DMS153 (cell line): ENCODE results near the gene SLC26A9.
"Not testable (repeated sequence)": the region's sequence is repeated elsewhere in the genome, so short reads cannot be mapped to it uniquely, and the experiment has no call there.

ENCODE experiments used
- DNase-seq: peaks from one replicate; lab custom pipeline; 2025; lab: John Stamatoyannopoulos, UW

Gene SLC26A9

GRCh38 chr1:205890631-205891030 lies 52.6 kb downstream of the SLC26A9 start:
- not testable (repeated sequence) for DNase-seq

DNA sequence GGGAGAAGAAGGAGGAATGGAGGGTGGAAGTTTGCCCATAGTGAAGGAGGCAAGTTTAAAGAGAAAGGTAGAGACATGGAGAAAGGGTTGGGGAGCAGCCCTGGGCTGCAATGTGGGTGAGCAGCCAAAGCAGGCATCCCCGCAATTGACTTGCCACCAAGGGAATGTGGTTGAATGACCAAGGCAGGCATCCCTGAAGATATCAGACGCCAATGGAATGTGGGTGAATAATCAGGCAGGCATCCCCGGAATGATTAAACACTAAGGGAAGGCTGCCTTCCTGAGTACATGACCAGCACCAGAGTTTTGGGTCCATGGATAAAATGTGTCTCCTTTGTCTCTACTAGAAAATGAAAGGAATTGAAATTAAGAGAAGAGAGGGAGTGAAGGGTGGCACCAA lies 53.5 kb downstream of the SLC26A9 start:
- DNase-seq, result not testable (repeated sequence)

- not testable (repeated sequence) for DNase-seq
Measured at GRCh38 chr1:205889006-205889405, 54.2 kb downstream of the SLC26A9 start.

GRCh38 chr1:205883792-205884191 lies 59.5 kb downstream of the SLC26A9 start:
- no peak for DNase-seq

GRCh38 chr1:205880923-205881322 lies 62.3 kb downstream of the SLC26A9 start:
- DNase-seq, result no peak

- no peak for DNase-seq
Measured at GRCh38 chr1:205879974-205880373, 63.3 kb downstream of the SLC26A9 start.

- no peak for DNase-seq
Measured at GRCh38 chr1:205878026-205878425, 65.2 kb downstream of the SLC26A9 start.

DNA sequence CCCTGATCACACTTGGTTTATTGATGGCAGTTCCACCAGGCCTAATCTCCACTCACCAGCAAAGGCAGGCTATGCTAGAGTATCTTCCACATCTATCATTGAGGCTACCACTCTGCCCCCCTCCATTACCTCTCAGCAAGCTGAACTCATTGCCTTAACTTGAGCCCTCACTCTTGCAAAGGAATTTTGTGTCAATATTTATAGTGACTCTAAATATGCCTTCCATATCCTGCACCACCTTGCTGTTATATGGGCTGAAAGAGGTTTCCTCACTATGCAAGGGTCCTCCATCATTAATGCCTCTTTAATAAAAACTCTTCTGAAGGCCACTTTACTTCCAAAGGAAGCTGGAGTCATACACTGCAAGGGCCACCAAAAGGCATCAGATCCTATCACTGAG lies 70.1 kb downstream of the SLC26A9 start:
- DNase-seq, result not testable (repeated sequence)

DNA sequence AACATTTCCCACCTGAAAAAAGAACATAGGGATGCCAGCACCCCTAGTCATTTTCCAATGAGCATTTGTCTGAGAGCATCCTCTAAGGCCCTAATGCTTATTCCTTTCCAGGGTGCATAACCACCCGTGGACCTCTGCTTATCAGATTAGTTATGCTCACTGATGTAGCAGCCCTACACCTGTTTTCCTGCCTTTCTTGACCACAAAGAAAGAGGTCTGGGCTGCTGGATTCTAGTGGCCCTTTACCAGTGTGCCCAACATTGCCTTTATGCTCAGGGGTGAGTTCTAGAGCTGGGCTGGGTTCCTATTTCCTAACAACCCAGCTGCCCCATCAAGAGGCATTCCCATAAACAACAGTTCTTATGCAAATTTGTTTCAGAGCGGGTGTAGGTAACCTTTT lies 73.0 kb downstream of the SLC26A9 start:
- DNase-seq, result no peak
